ENCODE data around the gene PLEKHA4. TPM values are rescaled to one million over a fixed set of nuclear protein-coding genes. Genes with fewer than 3 reads are reported as not detected.

Gene PLEKHA4
- total and polyA plus RNA-seq, 2 of the 13 experiments (the other 11 are each of a cell fraction or from before 2014, with no cell fraction given) = 4.8 to 6.0 TPM

GRCh38 chr19:48815870-48816501 lies 52.4 kb downstream of the PLEKHA4 start (continued):
- TF ChIP-seq THAP9 (CRISPR knock-in tag; IDR thresholded peaks at IDR 0.05; ENCODE audit: borderline replicate concordance) = no peak; the same call in 1 of the 2 replicates
- TF ChIP-seq ZFP90 (CRISPR knock-in tag; IDR thresholded peaks at IDR 0.05; ENCODE audit: borderline replicate concordance) = no peak
- no peak for TF ChIP-seq ZNF180 (CRISPR knock-in tag; IDR thresholded peaks at IDR 0.05; ENCODE audit: borderline replicate concordance, low read depth)
- no peak for TF ChIP-seq AHR (CRISPR knock-in tag; IDR thresholded peaks at IDR 0.05)
- TF ChIP-seq MTF2 (CRISPR knock-in tag; IDR thresholded peaks at IDR 0.05; ENCODE audit: borderline replicate concordance) = no peak
- no peak for TF ChIP-seq ZC3H13 (CRISPR knock-in tag; IDR thresholded peaks at IDR 0.05)
- no peak for TF ChIP-seq RNF2 (conservative IDR thresholded peaks at IDR 0.05; ENCODE audit: low read depth)
- no peak for TF ChIP-seq ZNF768 (CRISPR knock-in tag; IDR thresholded peaks at IDR 0.05)
- peak; percentile 53; the same call in 1 of the 2 replicates for TF ChIP-seq ARID5B (CRISPR knock-in tag; IDR thresholded peaks at IDR 0.05)
- TF ChIP-seq NR2F6 (IDR thresholded peaks at IDR 0.05) = no peak
- peak; percentile 56; the same call in 1 of the 2 replicates for TF ChIP-seq NR2F6 (CRISPR knock-in tag; IDR thresholded peaks at IDR 0.05)
- TF ChIP-seq EED (CRISPR knock-in tag; IDR thresholded peaks at IDR 0.05) = no peak
- TF ChIP-seq HNF4A (CRISPR knock-in tag; IDR thresholded peaks at IDR 0.05) = peak; percentile 29; the same call in 1 of the 2 replicates
- TF ChIP-seq NFKBIZ (CRISPR knock-in tag; IDR thresholded peaks at IDR 0.05) = no peak
- peak; percentile 50 for TF ChIP-seq SAP130 (CRISPR knock-in tag; IDR thresholded peaks at IDR 0.05; ENCODE audit: low read depth)
- TF ChIP-seq NFE2 (CRISPR knock-in tag; IDR thresholded peaks at IDR 0.05) = no peak
- no peak for TF ChIP-seq SNAPC5 (CRISPR knock-in tag; IDR thresholded peaks at IDR 0.05; ENCODE audit: borderline replicate concordance)
- TF ChIP-seq ZSCAN25 (CRISPR knock-in tag; IDR thresholded peaks at IDR 0.05) = no peak
- TF ChIP-seq ZNF326 (CRISPR knock-in tag; IDR thresholded peaks at IDR 0.05; ENCODE audit: borderline replicate concordance) = no peak
- TF ChIP-seq ETV5 (CRISPR knock-in tag; IDR thresholded peaks at IDR 0.05; ENCODE audit: borderline replicate concordance) = no peak
- TF ChIP-seq SALL1 (CRISPR knock-in tag; IDR thresholded peaks at IDR 0.05) = 0 out of 2 replicates have a peak, but pooled peaks have one; percentile 38
- TF ChIP-seq ZNF75D (CRISPR knock-in tag; IDR thresholded peaks at IDR 0.05; ENCODE audit: borderline replicate concordance) = no peak
- no peak for TF ChIP-seq MYPOP (CRISPR knock-in tag; IDR thresholded peaks at IDR 0.05)
- no peak for TF ChIP-seq ZSCAN29 (CRISPR knock-in tag; conservative IDR thresholded peaks at IDR 0.05)
- TF ChIP-seq ZNF101 (CRISPR knock-in tag; IDR thresholded peaks at IDR 0.05; ENCODE audit: borderline replicate concordance, low read depth) = no peak
